ENCODE data around the gene GLI3.

The GLI3 gene

DNA sequence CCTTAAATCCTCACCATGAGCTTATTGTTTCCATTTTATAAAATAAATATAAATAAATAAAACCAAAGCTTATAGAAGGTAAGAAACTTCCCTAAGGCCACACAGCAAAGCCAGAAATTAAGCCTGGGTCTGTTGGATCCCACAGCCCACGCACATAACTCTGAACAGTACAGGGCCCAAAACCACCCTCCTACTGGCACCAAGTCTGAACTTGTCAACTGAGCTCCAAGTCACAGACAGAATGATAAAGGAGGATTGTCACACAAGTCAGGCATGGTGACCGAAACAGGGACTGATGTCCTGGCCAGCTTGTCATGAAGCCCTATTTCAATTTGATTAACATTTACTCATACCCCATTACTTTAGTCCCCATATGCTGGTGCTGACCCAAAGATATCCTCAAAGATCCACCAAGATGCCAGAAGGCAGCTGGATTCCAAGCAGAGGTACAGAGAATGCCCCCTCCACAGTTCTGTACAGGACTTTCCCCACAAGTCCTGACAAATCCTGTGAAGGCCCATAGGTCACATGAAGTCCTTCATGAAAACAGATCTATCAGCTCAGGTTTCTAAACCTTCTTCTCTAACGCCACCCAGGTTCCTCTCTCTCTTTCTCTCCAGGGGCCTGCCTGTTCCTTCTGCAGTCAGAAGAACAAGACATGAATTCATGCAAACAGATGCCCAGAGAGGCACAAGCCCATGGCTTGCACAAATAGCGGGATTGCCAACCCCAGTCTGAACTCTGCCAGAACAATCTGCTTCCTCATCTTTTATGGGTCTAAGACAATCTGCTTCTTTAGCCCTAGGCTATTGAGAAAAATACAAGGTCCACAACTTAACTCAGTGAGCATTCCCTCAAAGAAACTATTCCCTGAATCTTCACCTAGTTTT, 60.9 kb downstream of the GLI3 start:
- DNase-seq (ENCODE audit: low read depth): peak; percentile 65

DNA sequence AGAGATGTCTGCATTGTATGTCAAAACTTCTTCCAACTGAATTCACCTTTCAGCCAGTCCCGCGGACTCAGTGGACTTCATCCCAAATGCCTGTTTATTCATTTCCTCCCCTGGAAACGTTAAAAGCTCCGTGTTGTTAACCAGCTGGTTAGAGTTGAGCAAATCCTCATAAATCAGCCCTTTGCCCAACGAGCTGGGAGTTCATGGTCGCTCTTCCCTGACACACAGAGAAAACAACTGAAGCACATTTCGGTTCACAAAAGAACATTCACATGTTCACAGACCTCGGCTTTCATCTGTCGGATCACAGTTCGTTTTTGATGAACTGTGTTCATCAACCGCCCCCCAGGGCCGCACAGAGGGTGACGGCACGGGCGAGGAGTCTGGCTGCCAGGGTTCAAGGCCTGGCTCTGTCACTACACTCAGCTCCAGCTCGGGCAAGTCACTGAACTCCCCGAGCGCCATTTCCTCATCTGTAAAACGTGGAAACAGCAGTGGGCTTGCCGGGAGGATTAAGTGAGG, 62.6 kb downstream of the GLI3 start:
- no peak for DNase-seq (ENCODE audit: low read depth)

DNA sequence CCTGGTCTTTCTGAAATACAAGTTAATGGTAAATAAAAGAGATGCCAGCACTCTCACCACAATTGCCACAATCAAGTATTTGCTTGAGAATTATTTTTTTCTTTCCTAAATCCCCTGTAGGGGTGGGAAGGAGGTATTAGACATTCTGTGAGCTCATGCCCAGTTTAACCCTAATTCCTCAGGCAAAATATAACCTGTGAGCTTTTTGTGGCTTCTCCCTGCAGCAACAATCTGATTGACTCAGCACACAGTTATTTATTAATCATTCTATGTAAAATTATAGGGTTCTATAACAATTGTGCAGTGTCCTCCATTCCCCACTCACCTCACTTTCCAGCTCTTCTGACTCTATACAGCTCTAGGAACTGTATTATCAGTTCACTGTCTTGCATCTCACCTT, 66.3 kb downstream of the GLI3 start:
- no peak for DNase-seq (ENCODE audit: low read depth)

DNA sequence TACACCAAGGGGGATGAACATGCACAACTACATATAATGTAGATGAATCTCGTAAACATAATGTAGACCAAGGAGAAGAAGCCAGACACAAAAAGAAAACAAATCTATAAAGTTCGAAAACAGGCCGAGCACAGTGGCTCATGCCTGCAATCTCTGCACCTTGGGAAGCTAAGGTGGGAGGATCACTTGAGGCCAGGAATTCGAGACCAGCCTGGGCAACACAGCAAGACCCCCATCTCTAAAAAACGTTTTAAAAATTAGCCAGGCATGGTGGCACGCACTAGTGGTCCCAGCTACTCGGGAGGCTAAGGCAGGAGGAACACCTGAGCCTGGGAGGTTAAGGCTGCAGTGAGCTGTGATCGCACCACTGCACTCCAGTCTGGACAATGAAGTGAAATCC, 68.5 kb downstream of the GLI3 start:
- DNase-seq (ENCODE audit: low read depth): no peak

DNA sequence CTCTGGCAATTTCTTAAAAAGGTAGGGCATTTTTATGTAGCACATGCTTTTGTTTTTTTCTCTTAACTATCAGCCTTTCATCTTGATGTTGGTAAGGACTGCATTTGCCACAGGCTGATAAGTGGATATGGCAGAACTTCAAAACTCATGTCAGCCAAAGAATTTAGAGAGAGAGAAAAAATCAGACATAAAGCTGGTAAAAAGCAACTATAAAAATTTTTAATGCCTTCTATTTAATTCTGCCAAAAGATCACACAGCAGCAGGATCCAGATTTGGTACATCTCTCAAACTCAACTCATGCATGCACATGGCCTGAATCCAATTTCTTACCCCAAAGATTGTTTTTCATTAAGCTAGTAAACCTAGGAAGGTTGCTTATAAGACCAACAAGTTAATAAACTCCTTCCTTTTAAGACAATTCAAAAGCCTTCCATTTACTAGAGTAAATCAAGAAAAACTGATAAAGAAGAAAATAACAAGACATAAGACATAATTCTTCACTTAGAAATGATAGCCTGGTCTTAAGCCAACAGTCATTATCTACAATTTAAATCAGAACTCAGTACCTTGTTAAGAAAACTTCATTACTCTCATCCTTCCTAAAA, 69.3 kb downstream of the GLI3 start:
- peak; percentile 29 for DNase-seq (ENCODE audit: low read depth)

DNA sequence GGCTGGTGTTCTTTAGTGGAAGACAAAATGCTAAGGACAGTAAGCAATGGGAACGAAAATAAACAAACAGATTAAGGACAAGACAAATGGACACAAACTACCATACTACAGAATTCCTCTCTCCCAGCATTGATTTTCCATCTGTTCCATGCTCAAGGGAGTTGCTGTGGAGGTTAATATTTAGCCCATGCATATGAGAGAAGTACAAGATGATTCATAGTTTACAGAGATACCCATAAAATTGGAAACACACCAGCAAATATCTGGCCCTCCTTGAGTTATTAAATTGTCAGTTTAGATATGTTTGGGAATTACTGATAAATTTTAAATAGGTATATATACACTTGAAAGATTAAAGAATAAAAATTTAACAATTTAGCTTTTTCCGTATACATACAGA, 69.8 kb downstream of the GLI3 start:
- no peak for DNase-seq (ENCODE audit: low read depth)

DNA sequence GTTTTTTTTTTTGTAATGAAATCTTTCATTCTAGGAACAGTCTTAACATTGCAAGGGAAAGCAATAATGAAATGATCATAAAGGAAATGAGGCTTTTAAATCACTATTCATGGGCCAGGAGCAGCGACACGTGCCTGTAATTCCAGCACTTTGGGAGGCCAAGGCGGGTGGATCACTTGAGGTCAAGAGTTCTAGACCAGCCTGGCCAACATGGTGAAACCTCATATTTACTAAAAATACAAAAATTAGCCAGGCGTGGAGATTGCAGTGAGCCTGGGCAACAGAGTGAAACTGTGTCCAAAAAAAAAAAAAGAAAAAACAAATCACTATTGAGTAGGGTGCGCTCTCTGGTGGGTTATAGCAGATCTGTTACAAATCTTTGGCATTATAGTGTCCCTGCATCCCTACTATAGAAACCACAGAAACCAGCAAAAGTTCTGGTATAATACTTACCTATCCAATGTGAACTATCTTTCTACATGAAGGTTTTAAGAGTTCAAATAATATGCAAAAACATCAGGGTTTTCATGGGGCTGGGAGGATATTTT, 72.1 kb downstream of the GLI3 start:
- DNase-seq (ENCODE audit: low read depth): no peak

DNA sequence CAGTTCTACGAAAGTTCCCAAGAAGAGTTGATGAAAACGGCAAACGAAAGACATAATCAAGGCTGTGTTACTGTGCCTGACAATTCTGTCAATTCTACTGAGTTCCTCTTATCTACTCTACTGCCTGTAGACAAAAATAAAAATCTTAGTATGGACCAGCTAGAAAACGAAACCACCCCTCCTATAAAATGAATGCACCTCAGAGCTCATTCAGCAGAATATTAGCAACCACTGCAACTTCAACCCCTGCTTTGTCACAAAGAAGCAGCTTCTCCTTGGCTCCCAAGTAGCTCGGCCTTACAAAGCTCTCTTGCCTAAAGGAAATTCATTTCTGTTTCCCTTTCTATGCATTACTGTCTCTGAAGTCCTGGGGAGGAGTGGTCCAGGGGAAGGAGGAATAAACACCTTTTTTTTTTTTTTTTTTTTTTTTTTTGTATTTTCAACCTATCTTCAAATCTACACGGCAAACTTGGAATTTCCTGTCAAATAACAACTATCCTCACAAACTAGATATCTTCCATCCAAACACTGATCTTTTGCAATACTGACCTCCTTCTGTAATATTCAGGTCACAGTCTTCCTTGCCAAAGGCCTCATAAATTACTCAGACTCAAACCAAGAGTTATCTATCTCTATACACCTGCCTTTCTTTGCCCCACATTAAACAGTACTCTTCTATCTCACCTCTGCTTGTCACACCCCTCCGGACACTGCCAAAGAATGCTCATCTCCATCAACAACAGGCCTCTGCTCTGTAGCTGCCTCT, 74.3 kb downstream of the GLI3 start:
- DNase-seq (ENCODE audit: low read depth): peak; percentile 16

DNA sequence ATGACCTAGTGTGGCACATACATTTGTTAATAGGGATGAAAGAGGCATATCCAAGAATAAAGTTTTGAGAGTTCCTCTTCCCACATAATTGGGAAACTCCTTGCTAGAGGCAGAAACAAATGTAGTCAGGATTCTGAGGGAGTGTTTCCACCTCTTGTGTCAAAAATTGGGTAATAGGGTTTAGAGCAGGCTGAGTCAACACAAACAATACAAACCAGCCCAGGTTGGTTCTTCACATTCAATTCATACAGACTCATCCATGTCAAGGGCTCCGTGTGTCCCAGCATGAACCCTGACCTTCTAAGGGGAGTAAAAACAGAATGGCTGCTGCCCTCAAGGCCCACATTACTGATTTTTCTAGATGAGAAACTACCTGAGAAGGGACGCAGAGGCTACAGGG, 75.3 kb downstream of the GLI3 start:
- DNase-seq (ENCODE audit: low read depth): peak; percentile 64

DNA sequence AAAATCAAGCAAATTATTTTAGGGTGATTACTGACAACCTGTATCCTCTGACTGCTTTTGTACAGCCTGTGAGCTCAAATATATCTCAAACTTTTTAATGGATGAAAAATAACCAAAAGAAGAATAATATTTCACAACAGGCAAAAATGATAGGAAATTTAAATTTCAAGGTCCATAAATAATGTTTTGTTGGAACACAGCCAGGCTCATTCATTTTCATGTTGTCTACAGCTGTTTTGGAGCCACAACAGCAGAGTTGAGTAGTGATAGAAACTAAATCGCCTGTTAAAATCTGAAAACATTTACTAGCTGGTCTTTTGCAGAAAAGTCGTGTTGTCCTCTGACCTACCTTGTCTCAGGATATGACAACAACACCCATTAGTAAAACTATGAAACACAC, 75.9 kb downstream of the GLI3 start:
- DNase-seq (ENCODE audit: low read depth): no peak

DNA sequence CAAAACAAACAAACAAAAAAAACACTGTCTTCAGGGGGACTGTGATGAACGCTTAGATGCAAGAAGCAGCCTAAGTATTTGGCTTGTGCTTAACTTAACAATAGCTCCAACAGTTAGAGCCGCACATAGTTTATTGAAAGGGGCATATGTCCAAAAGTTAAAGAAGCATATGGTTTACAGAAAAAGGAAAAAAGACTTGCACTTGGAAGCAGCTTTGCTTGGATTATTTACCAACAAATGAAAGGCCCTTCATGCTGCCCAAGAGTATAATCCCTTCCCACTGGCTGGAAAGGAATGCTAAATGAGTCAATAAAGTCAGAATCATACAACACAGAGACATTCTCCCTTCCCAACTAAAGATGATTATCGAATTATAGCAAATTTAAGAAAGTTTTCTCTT, 77.9 kb downstream of the GLI3 start:
- peak; percentile 51 for DNase-seq (ENCODE audit: low read depth)

DNA sequence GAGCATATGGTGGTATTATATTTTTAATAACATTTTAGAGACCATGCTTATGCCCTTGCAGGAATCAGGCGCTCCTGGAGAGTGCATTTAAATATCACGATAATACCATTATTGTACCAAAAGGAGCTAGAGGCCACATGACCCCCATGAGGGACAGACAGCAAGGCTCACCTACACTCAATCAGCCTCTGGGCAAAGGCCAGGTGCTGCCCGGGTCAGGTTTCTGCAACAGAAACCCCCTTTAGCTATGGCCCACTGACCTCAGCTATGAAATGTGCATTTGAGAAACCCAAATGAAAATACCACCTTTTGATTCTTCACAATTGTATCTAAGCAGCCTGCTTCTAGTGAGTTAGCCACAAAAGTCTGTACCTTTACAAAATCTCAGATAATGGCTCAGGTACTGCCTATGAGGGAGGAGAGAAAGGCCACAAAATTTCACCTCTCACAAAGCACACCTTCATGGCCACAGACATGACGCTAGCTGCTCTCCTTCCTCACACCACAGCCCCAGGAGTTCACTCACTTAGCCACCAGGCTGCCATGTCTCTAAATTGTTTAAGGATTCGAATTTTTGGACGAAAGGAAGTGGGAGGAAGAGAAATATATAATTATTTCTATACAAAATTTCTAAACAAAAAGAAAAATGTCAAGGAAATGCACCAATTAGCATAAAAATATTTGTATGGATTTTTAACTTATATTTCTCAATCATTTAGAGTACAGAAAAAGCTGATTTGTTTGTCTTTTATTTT, 79.9 kb downstream of the GLI3 start:
- DNase-seq (ENCODE audit: low read depth): no peak

DNA sequence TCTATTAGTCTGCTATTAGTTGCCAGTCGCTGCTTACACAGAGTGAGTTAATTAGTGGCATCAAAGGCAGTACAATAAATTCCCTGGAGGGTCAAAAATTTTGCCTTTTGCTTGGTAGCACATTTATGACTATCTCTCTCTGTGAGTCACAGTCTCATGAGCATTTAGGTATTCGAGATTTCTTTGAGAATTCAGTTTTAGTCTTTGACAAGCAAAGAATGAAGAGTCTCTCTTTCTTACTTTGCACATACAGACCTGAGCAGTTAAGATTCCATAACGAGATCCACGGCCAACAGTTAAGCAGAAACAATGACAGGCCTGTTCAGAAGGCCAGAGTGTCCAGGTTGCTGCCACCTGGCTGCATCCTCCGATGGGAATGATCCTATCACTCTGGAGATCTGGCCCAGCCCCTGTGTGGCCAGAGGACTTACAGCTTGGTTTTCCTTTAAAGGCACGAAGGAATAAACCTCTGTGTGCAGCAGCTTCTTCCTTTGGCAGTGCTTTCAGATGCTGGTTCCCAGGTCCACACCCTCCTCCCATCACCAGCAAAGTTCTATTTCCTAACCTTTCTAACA, 80.6 kb downstream of the GLI3 start:
- peak; percentile 65 for DNase-seq (ENCODE audit: low read depth)

DNA sequence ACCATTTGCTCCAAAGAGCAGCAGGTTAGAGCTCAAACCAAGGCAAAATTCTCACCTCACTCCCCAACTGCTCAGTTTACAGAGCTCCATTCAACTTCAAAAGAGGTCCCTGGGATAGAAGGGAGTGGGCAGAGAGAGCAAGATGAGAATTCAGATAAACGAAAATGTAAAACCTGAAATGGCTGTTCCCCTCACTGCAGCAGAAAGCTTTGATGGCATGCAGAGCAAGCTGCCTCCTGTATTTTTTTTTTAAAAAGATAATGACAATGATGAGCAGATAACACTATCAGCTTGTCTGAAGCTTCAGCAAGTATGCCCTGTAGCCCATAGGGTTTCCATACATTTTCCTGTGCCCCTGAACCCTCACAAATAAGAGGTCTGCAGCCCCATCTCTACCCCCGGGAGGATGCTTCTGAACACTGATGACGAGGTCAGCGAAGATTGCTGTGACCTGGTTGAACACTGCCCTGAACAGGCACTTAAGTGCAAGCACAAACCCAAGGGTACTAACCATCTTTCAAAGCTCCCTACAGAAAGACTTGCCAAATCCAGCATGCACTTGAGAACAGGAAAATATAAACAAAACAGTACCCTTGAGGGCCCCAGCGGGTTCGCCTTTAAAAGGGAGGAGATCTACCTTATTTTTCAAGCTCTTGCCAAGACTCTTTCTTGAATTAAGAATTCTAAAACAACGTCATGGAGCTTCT, 81.3 kb downstream of the GLI3 start:
- no peak for DNase-seq (ENCODE audit: low read depth)

DNA sequence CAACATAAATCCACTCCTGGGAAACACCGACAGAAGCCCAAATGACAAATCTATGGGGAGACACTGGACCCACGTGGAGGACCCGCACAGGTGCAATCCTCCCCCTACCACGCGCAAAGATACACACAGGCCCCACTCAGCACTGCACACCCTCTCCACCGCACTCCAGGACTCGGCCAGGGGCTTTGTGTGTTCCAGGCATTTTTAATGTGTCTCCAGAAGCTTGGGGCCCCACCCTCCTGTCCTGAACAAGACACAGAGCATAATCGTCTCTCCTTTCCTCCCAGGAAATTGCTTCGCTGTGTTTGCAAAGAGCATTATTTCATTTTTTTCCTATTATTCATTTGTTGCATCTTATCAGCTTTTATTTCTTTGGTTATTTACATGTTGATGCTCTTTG, 82.8 kb downstream of the GLI3 start:
- DNase-seq (ENCODE audit: low read depth): no peak

DNA sequence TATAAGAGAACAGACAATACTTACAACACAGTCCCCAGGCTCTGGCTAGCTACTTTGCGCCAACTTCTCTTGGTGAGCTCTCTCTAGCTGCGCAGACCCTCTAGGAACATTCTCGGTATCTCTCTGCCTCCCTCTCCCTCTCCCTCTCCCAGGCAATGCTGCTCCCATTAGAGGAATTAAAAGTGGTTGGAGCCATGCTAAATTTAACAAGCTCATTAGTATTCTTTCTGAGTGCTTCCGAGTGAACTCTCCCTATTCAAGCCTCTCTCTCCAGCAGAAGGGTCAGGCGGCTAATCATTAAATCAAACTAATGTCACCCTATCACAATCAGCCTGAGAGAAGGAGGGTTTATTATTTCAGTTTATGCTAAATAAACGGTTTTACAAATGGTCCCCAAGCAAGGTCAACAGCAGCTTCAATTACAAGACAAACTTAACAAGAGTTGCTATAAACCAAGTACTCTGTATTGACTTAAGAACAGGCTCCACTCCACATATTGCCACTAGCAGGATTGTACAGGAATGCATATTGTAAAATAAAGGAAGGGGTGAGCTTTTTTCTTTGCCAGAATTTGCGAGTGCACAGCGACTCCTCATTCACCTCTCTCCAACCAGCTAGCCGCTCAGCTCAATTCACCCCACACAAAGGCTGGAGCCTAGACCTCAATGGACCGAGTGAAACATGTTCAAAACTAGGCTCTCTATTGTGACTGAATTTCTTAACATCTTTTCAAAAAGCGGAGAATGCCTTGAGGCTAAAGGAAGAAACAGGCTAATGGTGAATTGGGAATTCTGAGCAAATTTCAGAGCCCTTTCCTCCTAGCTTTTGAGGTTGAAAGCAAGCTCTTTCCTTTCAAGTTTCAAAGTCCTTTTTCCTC, 84.4 kb downstream of the GLI3 start:
- DNase-seq (ENCODE audit: low read depth): no peak

DNA sequence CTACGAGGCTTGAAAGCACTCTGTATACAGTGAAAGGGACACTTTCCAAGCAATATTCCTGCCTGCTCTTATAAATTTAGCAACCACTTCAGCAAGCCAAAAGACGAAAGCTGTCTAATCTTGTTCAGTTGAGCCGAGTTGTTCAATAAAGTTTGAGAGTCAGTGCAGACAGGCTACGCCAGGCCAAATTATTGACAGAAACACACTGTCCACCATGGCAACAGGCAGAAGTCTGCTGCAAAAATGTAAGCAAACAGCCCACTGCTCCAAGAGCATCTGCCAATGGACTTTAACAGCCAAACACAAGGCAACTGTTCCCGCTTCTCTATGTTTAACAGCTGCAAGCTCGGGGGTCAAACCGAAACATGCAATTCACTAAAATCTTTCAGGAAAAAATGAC, 85.7 kb downstream of the GLI3 start:
- DNase-seq (ENCODE audit: low read depth): peak; percentile 57

DNA sequence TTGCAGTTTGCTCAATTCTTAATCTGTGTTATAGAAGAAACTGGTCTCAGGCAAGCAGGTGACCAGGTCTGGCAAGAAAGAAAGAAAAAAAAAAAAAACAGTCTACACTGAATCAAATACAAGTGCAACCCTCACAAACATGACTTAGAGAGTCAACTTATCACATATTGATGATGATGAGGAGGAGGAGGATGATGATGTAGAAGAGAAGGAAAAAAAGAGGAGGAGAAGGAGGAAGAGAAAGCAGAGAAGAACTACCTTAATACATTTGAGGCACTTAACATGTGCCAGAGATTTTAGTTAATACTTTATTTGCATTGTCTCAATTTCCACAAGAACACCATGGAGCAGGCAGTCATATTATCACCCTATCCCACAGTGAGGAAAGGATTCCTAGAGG, 91.5 kb downstream of the GLI3 start:
- DNase-seq (ENCODE audit: low read depth): no peak

DNA sequence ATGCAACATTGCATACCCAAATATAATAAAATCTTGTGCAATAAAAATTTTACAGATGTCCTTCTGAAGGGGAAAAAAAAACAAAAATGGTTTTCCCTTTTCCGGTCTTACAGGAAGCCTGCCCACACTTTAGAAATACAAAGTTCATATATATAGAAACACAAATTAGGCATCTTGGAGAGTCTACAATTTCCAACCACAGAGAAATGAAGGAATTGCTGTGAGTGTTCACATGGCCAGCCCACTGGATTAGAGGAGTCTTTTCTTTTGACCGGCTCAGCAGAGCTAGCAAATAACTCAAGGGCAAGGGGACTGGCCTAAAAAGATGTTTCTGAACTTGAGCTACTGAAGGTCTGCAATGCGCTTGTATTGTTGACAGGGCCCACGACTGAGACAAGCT, 92.4 kb downstream of the GLI3 start:
- DNase-seq (ENCODE audit: low read depth): peak; percentile 92
